Urinary bladder (tissue), 4 donors: ENCODE results near the gene ATP8B3. TPM values are rescaled to one million over a fixed set of nuclear protein-coding genes. Genes with fewer than 3 reads are reported as not detected.

Experiments used
- DNase-seq: peaks from one replicate; pipeline ENCODE4 v3.0.0-alpha.2; 2015; ENCODE audit errors: extremely low spot score
- H3K27ac ChIP-seq: one replicate; pipeline ENCODE4 v1.5.1; 2013; ENCODE audit warnings: low read depth, mild to moderate bottlenecking, moderate library complexity
- H3K36me3 ChIP-seq: one replicate; pipeline ENCODE4 v1.6.1; 2013; ENCODE audit warnings: mild to moderate bottlenecking, moderate library complexity; ENCODE audit not compliant: insufficient read depth
- H3K4me1 ChIP-seq: one replicate; pipeline ENCODE4 v1.6.1; 2013; ENCODE audit warnings: mild to moderate bottlenecking, moderate library complexity; ENCODE audit not compliant: insufficient read depth
- H3K4me3 ChIP-seq: one replicate; pipeline ENCODE4 v1.5.1; 2013; ENCODE audit warnings: low read depth, low read length
- WGBS: extraction: QIAGEN DNeasy Blood & Tissue Kit; methylation state at CpG from one replicate; pipeline ENCODE4 v1.1.7; 2013; 5-methylcytosine and 5-hydroxymethylcytosine counted together
- polyA plus RNA-seq: library from polyadenylated mRNA; stranded (reverse); fragments of 200-250 nt; gene quantifications from one replicate; pipeline ENCODE4 v1.2.3, GENCODE V29; 2013
- total RNA-seq: library from RNA; depleted of rRNA; stranded (reverse); fragments of >200 nt; gene quantifications from one replicate; pipeline ENCODE4 v1.2.3, GENCODE V29; 2014
- donor health status: healthy with polysubstance abuse.
- donor health status: healthy.

The ATP8B3 gene, protein sequence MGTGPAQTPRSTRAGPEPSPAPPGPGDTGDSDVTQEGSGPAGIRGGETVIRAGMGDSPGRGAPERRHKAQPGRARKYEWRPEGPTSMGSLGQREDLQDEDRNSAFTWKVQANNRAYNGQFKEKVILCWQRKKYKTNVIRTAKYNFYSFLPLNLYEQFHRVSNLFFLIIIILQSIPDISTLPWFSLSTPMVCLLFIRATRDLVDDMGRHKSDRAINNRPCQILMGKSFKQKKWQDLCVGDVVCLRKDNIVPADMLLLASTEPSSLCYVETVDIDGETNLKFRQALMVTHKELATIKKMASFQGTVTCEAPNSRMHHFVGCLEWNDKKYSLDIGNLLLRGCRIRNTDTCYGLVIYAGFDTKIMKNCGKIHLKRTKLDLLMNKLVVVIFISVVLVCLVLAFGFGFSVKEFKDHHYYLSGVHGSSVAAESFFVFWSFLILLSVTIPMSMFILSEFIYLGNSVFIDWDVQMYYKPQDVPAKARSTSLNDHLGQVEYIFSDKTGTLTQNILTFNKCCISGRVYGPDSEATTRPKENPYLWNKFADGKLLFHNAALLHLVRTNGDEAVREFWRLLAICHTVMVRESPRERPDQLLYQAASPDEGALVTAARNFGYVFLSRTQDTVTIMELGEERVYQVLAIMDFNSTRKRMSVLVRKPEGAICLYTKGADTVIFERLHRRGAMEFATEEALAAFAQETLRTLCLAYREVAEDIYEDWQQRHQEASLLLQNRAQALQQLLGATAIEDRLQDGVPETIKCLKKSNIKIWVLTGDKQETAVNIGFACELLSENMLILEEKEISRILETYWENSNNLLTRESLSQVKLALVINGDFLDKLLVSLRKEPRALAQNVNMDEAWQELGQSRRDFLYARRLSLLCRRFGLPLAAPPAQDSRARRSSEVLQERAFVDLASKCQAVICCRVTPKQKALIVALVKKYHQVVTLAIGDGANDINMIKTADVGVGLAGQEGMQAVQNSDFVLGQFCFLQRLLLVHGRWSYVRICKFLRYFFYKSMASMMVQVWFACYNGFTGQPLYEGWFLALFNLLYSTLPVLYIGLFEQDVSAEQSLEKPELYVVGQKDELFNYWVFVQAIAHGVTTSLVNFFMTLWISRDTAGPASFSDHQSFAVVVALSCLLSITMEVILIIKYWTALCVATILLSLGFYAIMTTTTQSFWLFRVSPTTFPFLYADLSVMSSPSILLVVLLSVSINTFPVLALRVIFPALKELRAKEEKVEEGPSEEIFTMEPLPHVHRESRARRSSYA (N-terminal part only)
- total RNA-seq, result 1.4 TPM
- polyA plus RNA-seq, result 1.6 TPM

DNA sequence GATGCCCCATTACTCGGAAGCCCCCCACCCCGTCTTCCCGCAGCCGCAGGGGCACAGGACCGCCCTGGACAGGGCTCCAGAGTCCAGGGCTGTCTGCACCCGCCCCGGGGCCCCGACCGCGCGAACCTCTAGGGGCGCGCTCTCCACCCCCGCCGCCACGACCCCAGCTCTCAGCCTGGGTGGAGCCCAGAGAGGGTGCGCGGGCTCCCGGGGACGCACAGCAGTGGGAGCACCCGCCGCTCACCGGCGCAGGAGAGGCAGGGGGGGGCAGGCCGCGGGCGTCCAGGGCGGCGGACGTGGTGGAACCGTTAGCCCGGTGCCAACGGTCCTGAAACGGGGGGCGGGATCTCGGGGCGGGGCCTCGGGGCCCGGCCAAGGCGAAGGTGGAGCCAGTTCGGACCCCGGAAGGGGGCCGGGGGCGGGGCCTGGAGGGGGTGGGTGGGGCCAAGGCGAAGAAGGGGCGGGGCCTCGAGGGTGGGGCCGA, at the start of gene ATP8B3:
Gene ATP8B3 (minus strand): TSS at position 335 of the 484 bp plus-strand sequence. CDS start 540 bp downstream, outside the sequence.
- Histone ChIP-seq H3K4me1 (no peaks in the 10 kb centered on the region), H3K36me3 (peaks cover 4% of the 10 kb centered on the region), H3K4me3 (peak within 1 kb of the TSS; percentile 41), H3K27ac (no peak within 1 kb of the TSS)
- DNase-seq, result no peak
- 1% methylated on average over 48 of the region's 48 CpGs for whole genome bisulfite sequencing

DNA sequence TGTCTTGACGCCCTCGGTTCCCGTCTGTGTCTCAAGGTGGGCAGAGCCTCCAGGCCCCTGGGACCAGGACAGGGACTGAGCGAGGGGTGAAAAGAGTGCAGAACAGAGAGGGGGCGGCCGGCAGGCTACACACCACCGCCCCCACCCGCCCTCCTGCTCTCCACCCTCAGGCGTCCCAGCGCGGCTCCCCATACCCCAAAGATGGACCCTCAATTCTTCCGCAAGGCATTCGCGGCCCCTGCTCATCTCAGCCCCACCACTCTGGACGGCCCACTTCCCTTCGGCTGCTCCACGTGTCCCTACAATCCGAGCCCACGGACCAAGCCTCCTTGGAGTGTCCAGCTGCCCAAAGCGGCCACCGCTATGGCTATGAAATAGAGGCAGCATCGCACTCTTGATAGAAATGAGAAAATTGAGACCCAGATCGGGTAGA, 49.5 kb upstream of the ATP8B3 start:
- DNase-seq, result no peak
- Histone ChIP-seq H3K4me1 (no peaks in the 10 kb centered on the region), H3K36me3 (no peaks in the 10 kb centered on the region), H3K27ac (no peak overlapping the region), H3K4me3 (peak overlapping the region; percentile 88)
- WGBS, result 27% methylated on average over 23 of the region's 23 CpGs

DNA sequence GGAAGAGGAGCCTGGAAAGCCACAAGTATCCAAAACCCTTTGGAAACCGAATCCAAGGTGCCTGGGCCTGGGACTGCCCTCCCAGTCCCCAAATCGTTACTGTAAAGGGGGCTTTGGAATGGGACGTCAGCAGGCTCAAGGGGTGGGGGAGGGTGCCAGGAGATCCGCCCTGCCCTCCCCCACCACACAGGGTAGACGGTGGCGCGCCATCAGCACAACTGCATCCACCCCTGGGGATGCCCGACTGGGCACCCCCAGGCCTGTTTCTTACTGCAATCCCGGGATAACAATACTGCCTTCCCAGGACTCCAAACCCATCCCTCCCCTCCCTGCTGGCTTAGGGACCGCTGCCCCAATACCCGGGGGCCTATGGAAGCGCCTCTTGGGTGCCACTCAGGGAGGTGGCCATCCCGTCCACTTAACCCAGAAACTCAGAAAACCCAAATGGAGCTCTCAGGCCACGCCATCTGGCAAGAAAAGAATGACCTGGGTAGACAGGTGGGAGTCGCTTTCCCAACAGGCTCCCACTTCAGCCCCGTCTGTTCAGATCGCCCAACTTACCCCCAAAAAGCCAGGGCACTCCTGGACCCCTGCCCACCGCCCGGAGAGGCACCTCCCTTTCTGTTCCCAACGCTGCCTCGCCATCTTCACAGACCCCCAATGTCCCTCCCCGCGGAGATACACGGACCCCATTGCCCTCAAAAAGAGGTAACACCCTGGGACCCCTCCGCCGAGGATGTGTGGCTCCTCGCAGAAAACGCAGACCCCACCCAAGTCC, 48.9 kb upstream of the ATP8B3 start:
- Histone ChIP-seq H3K36me3 (no peaks in the 10 kb centered on the region), H3K4me3 (no peak overlapping the region), H3K27ac (no peak overlapping the region), H3K4me1 (no peaks in the 10 kb centered on the region)
- WGBS, result 50% methylated on average over 28 of the region's 28 CpGs
- no peak for DNase-seq

DNA sequence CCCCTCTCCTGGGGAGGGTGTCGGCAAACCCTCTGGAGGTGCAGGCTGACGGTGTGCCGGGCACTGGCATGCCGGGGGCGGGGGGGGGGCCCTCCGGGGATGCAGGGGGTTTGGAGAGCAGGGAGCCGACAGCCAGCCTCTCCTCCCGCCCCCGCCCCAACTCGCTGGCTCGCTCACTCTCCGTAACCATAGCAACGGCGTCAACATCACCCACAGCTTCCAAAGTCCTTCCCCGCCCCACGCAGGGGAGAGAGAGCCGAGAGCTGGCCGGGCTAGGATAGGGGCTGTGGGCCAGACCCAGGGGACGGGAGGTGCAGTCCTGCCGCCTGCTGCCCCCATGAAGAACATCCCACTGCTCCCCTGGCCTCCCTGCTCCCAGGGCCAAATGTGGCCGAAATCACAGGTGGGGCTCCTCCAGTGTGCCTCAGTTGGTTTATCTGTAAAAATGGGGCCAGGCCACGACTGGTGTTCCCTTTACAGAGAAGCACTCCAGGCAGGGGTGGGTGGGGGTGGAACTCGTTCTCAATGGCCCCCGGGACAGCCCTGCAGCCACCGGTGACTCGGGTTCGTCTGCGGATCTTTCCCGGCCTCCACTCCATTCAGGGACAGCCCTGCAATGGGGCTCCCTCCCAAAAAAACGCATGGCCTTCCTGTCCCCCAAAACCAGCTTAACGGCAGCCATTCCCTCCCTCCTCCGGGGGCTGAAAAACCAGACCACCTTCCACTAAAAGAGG, 48.1 kb upstream of the ATP8B3 start:
- Histone ChIP-seq H3K27ac (no peak overlapping the region), H3K4me3 (no peak overlapping the region), H3K4me1 (no peaks in the 10 kb centered on the region), H3K36me3 (no peaks in the 10 kb centered on the region)
- WGBS, result 18% methylated on average over 32 of the region's 32 CpGs
- no peak for DNase-seq

DNA sequence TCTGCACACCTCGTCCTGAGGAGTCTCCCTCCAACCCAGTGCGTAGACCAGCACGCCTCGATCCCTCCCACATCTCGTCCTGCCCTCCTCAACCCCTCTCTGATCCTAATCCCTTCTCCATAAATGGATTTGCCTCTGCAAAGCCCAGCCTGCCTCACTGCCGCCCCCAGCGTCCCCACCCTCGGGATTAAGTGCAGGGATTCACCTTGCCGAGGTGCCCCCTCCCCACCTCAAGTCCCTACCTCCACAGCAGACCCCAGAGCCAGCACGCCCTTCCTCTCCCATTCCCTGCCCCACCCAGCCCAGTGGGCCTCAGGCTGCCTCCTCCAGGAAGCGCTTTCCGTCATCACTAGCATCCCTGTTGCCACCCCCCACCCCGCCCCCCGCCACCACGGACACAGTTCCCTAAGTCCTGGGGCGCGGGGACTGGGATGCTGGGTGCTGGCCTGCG, 47.3 kb upstream of the ATP8B3 start:
- Histone ChIP-seq H3K27ac (no peak overlapping the region), H3K36me3 (no peaks in the 10 kb centered on the region), H3K4me3 (no peak overlapping the region), H3K4me1 (no peaks in the 10 kb centered on the region)
- 39% methylated on average over 18 of the region's 18 CpGs for WGBS
- DNase-seq, result no peak

GRCh38 chr19:1858412-1859081, 46.5 kb upstream of the ATP8B3 start:
- Histone ChIP-seq H3K27ac (no peak overlapping the region), H3K4me1 (no peaks in the 10 kb centered on the region), H3K4me3 (no peak overlapping the region), H3K36me3 (no peaks in the 10 kb centered on the region)
- 63% methylated on average over 10 of the region's 10 CpGs for WGBS
- no peak for DNase-seq

DNA sequence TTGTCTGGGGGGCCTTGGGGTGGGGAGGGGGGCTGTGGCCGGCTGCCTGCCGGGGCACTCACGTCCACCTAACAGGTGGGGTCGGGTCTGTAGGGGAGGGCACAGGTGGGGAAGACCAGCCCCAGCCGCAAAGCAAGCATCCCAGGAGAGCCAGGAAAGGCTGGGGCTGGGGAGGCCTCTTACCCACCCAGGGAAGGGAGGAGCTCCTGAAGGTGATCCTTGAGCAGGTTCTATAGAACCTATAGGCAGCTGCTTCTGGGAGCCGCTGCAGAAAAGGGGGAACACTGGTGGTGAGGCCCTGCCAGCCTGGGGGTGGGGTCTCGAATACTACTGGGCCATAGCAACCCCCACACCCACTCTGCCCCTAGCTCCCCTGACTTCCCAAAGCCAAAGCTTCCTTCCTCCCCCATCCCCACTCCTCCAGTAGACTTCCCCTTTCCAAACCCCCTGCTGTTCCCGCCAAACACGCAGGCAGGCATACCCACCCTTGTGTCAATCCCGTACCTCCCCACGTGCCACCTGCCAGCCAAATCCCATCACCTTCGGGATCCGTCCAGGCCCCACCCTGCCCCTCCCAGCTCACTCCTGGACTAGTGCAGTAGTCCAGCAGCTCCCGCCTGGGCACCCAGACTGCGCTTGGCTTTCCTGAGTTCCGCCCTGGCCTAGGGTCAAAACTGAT, 45.7 kb upstream of the ATP8B3 start:
- Histone ChIP-seq H3K27ac (peak overlapping the region; percentile 47), H3K36me3 (no peaks in the 10 kb centered on the region), H3K4me1 (no peaks in the 10 kb centered on the region), H3K4me3 (no peak overlapping the region)
- WGBS, result 49% methylated on average over 16 of the region's 16 CpGs
- DNase-seq, result no peak

- no peaks in the 10 kb centered on the region for H3K36me3 ChIP-seq
- DNase-seq, result no peak
- peaks cover 1% of the 10 kb centered on the region for H3K4me1 ChIP-seq
- 3% methylated on average over 71 of the region's 73 CpGs for whole genome bisulfite sequencing
- H3K4me3 ChIP-seq, result peak overlapping the region; percentile 34
- H3K27ac ChIP-seq, result peak overlapping the region; percentile 57
These were observed 44.9 kb upstream of the ATP8B3 start for GRCh38 chr19:1856698-1857603.

DNA sequence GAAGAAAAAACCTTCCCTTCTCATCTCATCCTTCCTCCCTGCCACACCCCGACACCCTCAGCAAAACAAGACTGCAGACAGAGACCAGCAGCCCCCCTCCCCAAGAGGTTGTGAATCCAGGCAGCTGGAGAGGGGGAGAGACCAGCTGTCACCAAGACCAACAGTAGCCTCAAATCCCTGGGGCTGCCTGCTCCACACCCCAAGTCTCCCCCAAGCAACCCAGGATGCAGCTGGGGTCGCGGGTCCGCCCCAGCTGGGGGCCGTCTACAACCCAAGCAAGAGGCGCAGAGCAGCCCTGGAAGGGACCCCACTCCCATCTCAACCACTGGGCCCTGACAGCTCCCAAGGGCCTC, 44.2 kb upstream of the ATP8B3 start:
- 47% methylated on average over 6 of the region's 6 CpGs for WGBS
- peak overlapping the region; percentile 72 for H3K27ac ChIP-seq
- DNase-seq, result no peak
- H3K36me3 ChIP-seq, result no peaks in the 10 kb centered on the region
- H3K4me1 ChIP-seq, result peaks cover 3% of the 10 kb centered on the region
- H3K4me3 ChIP-seq, result peak overlapping the region; percentile 34

DNA sequence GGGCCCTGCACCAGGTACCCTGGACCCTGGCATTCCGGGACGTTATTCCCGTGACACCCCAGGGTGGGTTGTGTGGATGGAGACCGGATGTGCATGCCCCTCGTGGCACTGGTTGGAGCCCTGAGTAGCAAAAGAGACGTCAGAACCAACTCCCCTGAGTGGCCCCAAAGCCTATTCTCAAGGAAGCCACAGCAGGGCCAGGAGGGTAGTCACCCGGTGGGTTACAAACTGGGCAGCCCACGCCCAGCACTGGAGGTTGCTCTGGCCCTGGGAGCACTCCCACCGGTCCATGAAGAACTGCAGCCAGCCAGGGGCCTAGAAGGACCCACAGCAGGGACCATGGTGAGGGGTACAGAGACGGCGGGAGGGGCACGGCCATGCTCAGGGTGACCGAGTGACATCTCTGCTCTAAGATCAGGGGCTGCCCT, 43.8 kb upstream of the ATP8B3 start:
- no peak for DNase-seq
- Histone ChIP-seq H3K4me1 (peaks cover 3% of the 10 kb centered on the region), H3K4me3 (no peak overlapping the region), H3K36me3 (no peaks in the 10 kb centered on the region), H3K27ac (peak overlapping the region; percentile 72)
- 30% methylated on average over 13 of the region's 13 CpGs for WGBS
